HUDEP-2 (cell line): ENCODE results near the gene PRRT3.
"Not testable (repeated sequence)": the region's sequence is repeated elsewhere in the genome, so short reads cannot be mapped to it uniquely, and the experiment has no call there.

Experiments
- DNase-seq, 76 experiments: peaks; one replicate each; lab custom pipeline; 2025; ENCODE audit not compliant: unreplicated experiment in 76 of 76; lab: John Stamatoyannopoulos, UW

Gene PRRT3

DNA sequence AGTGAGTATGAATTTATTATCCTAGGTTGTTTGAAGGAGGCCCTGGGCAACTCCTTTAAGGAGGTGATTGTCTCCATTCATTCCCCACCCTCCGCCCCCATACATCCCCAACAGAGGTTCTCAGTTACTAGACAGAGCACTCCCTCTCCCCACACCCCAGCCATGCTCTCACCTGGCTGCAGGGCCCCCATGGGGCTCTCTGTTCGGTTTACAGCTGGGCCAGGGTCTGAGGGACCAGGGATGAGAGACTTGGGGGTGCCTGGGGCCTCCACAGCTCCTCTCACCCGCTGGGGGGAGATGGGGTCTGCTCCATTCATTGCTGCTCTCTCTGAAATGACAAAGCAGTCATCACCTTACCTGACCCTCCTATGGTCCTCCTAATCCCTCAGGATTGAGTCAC, 3.6 kb downstream of the PRRT3 start:
- no peak for DNase-seq

DNA sequence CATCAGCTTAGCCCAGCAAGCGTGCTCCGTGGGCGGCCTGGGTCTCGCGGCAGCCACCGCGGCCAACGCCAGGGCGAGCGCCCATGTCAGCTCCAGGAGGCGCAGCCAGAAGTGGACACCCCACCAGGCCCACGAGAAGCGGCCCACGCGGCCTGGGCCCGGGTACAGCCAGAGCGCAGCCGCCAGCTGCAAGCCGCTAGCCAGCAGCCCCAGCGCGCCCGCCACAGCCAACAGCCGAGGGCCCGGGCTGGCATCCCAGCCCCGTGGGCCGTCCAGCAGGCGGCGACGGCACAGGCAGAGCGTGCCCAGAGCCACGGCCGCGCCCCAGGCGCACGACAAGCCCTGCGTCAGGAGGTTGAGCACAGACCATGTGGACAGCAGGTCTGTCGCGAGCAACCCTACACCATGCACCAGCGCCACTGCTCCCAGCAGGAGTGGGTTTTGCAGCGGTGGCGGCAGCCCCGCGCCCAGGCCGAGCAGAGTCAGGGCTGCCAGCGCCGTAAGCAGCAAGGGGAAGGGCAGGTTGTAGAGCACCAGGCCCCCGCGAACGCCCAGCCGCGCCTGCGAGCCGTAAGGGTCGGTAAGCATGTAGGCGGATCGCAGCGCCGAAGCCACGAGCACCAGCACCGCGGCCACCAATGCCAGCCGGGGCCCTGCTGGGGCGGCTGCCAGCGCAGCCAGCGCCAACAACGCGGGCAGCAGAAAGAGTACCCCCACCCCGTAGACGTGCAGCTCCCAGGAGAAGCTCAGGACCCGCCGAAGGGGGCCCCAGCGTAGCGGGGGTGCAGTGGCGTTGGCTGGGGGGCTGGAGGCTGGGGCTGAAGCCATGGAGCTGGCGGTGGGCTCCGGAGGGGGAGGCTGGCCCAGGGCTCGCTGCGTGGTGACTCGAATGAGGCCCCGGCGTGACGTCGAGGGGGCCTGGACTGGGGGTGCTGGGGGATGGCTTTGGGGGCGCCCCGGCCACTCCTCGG, 4.9 kb downstream of the PRRT3 start:
- DNase-seq: no peak

DNA sequence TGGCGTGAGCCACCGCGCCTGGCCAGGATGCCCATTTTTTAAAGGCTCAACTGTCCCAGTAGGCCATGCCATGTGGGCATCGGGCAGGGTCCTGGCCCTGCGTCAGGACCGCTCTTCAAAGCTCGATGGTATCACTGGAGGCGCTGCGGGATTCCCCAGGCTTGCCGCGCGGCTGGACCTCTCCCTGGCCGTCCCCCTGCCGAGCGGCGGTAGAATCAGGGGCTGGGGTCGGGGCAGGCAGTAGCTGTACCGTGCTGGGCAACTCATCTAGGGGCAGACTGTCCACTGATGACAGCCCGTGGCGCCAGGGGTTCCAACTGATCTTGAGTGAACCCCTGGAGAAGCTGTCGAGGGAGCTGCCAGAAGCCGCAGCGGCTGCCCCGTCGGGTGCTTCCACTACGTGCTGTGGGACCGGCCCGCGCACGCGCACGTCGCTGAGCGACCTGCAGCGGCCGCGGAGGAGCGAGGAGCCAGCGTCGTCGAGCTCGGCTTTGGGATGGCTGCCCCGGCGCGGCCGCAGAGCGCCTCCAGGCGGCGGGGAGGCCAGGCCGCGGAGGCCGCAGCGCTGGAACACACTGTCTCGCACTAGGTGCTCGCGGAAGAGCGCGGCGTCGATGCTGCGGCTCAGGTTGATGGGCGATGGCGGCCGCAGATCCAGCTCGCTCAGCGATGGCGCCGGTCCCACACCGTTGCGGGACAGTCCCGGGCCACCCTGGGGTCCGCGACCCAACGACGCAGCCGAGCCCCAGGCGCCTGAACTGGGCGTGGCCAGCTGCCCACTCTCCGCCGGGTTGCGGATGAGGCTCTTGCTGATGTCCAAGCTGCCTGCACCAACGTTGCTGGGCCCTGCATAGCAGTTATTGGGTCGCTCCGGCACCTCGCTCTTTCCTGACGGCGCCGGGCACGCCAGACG, 5.8 kb downstream of the PRRT3 start:
- peak in 72 of 76 experiments; percentile 6 to 88 (median 74) for DNase-seq

DNA sequence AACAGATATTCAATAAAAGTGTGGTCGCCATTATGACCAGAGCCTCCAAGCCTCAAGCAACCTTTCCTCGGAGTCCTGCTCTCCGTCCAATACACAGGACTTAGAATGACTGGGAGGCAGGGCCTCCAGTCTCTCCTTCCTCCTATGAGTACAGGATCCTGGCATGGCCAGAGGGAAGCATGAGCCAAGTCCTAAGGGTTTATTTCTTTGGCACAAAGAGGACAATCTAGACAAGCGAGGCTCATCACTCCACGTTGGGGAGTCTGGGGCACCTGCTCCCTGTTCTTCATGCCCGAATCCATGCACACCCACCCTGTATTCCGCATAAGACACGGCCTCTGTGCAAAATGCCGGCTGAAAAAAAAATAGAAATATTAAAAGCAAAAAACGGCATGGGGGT, 6.8 kb downstream of the PRRT3 start:
- DNase-seq: no peak

DNA sequence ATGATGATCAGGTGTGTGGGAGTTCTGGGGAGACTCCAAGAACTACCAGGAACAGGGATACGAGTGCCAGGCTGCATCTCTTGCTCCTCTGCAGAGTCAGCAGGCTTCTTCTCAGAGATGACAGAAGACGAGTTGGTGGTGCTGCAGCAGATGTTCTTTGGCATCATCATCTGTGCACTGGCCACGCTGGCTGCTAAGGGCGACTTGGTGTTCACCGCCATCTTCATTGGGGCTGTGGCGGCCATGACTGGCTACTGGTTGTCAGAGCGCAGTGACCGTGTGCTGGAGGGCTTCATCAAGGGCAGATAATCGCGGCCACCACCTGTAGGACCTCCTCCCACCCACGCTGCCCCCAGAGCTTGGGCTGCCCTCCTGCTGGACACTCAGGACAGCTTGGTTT, 7.9 kb downstream of the PRRT3 start:
- DNase-seq: no peak

DNA sequence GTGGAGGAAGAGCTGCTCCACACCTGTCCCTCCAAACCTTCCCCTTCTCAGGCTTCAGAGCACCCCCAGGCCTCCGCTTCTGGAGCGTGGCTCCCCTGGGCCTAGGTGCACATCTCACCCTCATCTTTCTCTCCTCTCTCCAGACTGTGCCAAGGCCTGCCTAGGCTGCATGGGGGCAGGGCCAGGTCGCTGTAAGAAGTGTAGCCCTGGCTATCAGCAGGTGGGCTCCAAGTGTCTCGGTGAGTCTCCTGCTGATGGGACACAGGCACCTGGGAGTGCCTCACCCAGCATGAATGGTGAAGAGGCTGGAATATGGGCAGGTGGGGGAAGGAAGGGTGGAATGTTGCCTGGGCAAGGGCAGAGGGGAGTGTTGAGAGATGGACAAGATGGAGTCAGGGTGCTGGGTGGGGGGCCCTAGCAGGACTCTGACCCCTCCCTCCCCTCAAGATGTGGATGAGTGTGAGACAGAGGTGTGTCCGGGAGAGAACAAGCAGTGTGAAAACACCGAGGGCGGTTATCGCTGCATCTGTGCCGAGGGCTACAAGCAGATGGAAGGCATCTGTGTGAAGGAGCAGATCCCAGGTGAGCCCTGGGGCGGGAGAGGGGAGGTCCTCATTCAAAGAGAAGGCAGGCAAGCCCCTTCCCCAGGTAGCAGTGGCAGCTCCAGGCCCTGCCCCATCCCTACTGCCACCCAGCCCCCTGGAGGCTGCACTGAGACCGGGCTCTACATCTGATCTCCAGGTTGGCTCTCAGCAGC, 9.1 kb downstream of the PRRT3 start:
- no peak for DNase-seq

DNA sequence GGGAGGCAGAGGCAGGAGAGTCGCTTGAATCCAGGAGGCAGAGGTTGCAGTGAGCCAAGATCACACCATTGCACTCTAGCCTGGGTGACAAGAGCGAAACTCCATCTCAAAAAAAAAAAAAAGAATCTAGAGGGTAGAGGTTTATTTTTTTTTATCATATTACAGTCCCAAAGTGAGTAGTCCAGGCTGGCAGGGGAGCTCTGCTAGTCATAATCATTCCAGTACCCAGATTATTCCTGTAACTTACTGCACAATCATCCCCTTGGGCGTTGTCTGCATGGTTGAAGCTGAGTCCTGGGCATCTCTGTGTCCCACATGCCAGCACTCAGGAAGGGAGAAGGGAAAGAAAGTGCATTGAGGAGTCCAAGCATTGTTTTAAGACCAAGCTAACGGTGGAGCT, 10.0 kb downstream of the PRRT3 start:
- no peak for DNase-seq

DNA sequence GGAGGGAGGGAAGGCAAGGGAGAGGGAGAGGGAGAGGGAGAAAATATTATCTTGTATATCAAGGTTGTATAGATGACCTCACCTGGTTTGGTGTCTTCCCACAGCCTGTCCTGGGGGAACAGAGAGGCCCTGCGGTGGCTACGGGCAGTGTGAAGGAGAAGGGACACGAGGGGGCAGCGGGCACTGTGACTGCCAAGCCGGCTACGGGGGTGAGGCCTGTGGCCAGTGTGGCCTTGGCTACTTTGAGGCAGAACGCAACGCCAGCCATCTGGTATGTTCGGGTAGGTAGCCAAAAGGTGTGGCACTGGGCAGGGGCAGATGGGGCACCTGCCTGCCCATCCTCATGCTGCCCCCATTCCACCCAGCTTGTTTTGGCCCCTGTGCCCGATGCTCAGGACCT, 11.5 kb downstream of the PRRT3 start:
- DNase-seq: no peak

DNA sequence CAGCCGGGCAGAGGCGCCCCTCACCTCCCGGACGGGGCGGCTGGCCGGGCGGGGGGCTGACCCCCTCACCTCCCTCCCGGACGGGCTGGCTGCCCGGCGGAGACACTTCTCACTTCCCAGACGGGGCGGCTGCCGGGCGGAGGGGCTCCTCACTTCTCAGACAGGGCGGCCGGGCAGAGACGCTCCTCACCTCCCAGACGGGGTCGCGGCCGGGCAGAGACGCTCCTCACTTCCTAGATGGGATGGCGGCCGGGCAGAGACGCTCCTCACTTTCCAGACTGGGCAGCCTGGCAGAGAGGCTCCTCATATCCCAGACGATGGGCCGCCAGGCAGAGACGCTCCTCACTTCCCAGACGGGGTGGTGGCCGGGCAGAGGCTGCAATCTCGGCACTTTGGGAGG, 12.3 kb downstream of the PRRT3 start:
- DNase-seq: not testable (repeated sequence)

DNA sequence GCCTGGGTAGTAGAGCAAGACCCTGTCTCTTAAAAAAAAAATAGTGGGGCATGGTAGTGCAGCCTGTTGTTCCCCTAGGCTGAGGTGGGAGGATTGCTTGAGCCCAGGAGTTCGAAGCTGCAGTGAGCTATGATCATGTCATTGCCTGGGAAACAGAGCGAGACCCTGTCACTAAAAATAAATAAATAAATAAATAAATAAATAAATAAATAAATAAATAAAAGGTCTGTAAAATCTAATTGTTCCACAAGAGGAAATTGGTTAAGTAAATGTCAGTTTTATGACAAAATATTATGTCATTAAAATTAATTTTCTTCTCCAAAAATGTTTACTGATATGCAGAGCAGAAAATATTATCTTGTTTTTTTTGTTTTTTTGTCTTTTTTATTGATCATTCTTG, 13.2 kb downstream of the PRRT3 start:
- DNase-seq: no peak

DNA sequence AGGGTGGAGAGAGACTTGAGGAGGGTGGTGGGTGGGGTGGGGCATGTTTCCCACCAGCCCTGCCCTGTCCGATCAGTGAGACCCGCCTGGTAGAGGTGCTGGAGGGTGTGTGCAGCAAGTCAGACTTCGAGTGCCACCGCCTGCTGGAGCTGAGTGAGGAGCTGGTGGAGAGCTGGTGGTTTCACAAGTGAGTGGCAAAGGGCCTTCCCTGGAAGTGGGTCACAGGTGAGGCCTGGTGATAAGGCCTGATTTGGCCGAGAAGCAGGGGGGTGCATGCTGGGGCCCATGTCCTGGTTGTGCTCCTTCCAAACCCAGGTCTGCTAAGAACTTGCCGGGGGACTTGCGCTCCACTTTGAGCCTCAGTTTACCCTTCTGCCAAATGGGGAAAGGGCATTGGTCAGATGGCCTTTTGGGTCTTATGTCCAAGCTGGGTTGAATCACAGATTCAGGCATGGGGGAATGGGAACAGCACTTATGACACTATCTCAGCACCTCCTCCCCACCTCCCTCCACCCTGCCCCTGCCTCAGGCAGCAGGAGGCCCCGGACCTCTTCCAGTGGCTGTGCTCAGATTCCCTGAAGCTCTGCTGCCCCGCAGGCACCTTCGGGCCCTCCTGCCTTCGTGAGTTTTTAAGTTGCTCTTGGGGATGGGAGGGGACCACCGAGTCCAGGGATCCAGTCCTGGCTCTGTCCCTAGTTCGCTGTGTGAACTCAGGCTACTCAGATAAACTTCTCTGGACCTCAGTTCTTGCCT, 14.5 kb downstream of the PRRT3 start:
- DNase-seq: peak in 3 of 76 experiments; percentile 8 to 18 (median 9)

DNA sequence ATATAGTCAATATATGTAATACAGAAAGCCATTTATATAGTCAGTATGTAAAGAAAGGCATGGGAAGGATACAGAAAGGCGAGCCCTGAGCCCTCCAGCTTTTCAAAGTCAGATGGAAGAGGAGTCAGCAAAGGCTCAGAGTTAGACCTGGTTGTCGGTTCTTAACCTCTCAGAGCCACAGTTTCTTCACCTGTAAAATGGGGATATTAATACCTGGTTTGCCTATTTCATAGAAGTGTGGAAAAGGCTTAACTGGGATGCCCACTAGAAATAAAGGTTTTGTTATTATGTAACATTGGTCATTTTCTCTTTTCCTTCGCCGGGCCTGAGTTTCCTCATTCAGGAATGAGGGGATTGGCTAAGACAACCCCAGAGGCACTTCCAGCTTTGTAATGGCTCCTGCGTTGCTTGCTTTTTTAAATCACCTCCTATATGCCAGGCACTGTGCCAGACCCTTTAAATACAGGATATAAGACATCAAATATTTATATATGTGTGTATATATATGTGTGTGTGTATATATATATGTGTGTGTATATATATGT, 16.2 kb downstream of the PRRT3 start:
- DNase-seq: no peak

DNA sequence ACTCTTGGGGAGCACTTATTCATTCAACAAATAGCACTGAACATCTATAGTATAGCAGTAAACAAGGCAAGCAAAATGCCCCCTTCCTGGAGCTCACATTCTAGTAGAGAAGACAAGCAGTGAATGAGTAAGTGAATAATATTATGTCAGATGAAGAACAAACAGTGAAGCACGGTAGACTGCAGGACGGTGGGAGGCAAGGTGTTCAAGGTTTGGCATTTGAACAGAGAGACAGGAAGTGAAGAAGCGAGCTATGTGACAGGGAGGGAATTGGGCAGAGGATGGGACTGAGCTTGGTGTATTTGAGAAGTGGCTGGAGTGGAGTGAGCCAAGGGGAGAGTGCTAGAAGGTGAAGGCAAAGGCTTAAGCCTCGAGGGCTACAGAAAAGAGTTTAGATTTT, 17.2 kb downstream of the PRRT3 start:
- no peak for DNase-seq

DNA sequence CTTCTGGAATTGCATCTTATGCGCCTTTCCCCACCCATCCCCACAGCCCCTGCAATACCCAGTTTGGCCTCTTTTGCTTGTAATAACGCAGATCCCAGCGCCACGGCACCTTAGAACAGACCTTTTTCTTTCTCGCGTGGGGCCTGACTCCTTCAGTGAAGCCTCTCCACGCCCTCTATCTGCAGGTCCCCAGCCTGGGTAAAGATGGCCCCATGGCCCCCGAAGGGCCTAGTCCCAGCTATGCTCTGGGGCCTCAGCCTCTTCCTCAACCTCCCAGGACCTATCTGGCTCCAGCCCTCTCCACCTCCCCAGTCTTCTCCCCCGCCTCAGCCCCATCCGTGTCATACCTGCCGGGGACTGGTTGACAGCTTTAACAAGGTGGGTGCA, 18.0 kb downstream of the PRRT3 start:
- DNase-seq: peak in 9 of 76 experiments; percentile 24 to 48 (median 41)

DNA sequence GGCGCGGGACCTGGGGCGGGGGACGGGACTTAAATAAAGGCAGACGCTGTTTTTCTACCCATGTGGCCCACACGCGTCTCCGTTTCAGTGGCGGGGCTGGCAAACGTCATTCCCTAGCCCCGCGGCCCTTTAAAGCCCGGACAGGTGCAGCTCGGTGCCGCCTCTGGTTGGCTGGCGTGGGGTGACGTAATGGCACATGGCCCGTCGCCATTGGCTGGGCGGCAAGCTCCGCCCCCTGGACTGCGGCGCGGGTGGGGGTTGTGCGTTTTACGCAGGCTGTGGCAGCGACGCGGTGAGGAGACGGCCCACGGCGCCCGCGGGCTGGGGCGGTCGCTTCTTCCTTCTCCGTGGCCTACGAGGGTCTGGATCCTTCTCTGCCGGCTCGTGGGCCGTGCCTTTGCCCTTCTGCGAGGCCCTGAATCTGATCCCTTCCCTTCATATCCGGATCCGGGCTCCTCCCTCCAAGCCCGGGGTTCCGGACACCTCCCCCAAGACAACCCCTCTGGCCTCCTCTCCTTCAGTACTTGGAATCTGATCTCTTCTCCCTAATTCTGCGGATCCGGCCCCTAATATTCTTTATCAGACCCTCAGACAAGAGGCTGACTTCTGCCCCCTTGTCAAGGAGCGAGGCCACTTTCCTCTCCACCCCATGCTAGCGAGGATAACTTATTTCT, 18.5 kb downstream of the PRRT3 start, which contains the start of gene CRELD1:
Gene CRELD1, plus strand, starts transcription at position 274 of the 674 bp plus-strand sequence. CDS start 605 bp downstream, outside the sequence.
- DNase-seq: peak in 74 of 76 experiments; percentile 60 to 96 (median 91)

DNA sequence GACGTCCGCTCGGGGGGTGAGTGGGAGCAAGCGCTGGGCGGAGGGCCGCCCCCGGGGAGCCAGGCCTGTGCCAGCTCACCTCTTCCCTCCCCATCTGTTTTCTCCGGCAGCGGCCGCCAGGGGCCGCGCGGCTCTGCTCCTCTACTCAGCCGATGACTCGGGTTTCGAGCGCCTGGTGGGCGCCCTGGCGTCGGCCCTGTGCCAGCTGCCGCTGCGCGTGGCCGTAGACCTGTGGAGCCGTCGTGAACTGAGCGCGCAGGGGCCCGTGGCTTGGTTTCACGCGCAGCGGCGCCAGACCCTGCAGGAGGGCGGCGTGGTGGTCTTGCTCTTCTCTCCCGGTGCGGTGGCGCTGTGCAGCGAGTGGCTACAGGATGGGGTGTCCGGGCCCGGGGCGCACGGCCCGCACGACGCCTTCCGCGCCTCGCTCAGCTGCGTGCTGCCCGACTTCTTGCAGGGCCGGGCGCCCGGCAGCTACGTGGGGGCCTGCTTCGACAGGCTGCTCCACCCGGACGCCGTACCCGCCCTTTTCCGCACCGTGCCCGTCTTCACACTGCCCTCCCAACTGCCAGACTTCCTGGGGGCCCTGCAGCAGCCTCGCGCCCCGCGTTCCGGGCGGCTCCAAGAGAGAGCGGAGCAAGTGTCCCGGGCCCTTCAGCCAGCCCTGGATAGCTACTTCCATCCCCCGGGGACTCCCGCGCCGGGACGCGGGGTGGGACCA, 19.2 kb downstream of the PRRT3 start:
- peak in 72 of 76 experiments; percentile 14 to 84 (median 68) for DNase-seq

DNA sequence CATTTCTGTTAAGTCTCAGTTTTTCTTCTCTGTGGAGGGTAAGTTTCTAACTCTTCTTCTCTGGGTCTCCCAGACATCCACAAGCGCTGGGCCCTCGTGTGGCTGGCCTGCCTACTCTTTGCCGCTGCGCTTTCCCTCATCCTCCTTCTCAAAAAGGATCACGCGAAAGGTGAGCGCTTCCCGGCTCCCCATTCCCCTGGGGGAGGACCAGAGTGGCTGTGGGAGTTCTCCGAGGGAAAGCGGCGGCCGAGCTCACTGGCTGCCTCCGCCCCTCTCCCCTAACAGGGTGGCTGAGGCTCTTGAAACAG, 19.7 kb downstream of the PRRT3 start:
- no peak for DNase-seq

DNA sequence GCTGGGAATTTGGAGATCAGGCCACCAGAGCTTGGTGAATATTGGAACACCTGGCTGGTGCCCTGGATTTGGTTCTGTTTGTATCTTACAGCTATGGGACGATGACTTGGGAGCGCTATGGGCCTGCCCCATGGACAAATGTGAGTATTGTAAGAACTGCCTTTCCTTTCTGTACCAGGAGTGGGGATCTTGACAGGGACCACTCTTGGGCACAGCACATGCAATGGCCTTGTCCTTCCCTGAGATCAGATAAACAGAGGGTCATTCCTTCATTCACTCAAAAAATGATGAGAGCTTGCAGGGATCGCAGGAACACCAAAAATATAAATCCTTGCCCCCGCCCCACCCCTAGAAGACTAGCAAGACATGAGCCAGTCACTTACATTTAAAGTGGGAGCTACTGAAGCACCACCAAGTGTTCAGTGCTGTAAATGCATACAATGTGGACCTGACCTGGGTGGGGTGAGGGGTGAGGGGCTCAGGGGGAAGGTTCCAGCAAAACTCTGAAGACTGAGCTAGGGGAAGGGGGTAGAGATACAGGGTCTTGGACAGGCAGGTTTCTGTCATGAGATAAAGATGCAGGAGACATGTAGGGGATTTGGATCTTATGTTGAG, 21.3 kb downstream of the PRRT3 start:
- peak in 3 of 76 experiments; percentile 7 to 13 (median 8) for DNase-seq
